Measurements from ENCODE around the gene KTN1.
A peak's percentile ranks its signal among the peaks of the same experiment; 100 is the strongest.

The KTN1 gene, protein sequence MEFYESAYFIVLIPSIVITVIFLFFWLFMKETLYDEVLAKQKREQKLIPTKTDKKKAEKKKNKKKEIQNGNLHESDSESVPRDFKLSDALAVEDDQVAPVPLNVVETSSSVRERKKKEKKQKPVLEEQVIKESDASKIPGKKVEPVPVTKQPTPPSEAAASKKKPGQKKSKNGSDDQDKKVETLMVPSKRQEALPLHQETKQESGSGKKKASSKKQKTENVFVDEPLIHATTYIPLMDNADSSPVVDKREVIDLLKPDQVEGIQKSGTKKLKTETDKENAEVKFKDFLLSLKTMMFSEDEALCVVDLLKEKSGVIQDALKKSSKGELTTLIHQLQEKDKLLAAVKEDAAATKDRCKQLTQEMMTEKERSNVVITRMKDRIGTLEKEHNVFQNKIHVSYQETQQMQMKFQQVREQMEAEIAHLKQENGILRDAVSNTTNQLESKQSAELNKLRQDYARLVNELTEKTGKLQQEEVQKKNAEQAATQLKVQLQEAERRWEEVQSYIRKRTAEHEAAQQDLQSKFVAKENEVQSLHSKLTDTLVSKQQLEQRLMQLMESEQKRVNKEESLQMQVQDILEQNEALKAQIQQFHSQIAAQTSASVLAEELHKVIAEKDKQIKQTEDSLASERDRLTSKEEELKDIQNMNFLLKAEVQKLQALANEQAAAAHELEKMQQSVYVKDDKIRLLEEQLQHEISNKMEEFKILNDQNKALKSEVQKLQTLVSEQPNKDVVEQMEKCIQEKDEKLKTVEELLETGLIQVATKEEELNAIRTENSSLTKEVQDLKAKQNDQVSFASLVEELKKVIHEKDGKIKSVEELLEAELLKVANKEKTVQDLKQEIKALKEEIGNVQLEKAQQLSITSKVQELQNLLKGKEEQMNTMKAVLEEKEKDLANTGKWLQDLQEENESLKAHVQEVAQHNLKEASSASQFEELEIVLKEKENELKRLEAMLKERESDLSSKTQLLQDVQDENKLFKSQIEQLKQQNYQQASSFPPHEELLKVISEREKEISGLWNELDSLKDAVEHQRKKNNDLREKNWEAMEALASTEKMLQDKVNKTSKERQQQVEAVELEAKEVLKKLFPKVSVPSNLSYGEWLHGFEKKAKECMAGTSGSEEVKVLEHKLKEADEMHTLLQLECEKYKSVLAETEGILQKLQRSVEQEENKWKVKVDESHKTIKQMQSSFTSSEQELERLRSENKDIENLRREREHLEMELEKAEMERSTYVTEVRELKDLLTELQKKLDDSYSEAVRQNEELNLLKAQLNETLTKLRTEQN (N-terminal part only)

DNA sequence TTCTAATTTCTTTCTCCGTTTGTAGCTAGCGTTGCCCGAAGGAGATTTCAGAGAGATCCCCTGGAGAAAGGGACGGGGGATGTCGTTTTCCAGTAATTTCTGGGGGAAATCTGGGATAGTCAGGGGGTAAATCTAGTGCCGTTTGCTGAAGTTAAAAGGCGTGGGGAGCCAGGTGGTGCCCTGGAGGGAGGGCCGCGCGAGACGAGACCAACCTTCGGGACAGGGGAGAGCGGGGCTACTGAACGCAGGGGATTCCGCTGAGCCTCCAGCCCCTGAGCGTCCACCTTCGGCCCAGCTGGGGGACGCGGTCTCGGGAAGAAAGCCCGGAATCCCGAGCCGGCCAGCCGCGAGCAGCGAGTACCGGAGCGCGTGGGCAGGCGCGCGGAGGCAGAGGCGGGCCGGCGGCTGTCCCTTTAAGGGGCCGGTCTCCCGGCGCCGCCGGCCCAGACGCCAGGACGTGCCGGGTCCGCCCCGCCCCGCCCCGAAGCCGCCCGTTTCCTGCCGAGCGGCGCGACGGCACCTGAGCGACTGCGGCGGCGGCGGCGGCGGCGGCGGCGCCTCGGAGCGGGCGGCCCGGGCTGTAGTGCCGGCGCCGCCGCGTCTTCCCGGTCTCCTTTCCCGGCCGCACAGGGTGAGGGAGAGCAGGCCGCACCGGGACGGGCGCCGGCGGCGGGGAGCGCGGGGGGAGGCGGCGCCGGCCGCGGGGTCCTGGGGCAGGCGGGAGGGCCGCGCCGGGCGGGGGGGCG lies at the start of gene KTN1:
TSS of gene KTN1 (plus strand) at position 484 of the 746 bp plus-strand sequence. CDS start 31,842 bp downstream, outside the sequence.
- Histone ChIP-seq H3K9me2 (replicated peaks; ENCODE audit: control insufficient read depth, low read length) (no peaks in the 10 kb centered on the region), H3K9me3 (ENCODE audit: control insufficient read depth, insufficient read depth, low read length) (no peaks in the 10 kb centered on the region), H3K27me3 (ENCODE audit: control insufficient read depth, low read length) (no peaks in the 10 kb centered on the region), H3K4me1 (ENCODE audit: control insufficient read depth, low read length) (peaks cover 45% of the 10 kb centered on the region), H3K4me2 (ENCODE audit: low read length) (peak within 1 kb of the TSS; percentile 91), H3F3A (ENCODE audit: control insufficient read depth, insufficient read depth) (peaks cover 19% of the 10 kb centered on the region), H3K27ac (ENCODE audit: low read depth, low read length) (peak within 1 kb of the TSS; percentile 75), H4K20me1 (ENCODE audit: control insufficient read depth, insufficient read depth, low read depth, low read length) (peaks cover 16% of the 10 kb centered on the region), H3K36me3 (ENCODE audit: control insufficient read depth, low read length) (peaks cover 23% of the 10 kb centered on the region), H3K4me3 (ENCODE audit: low read length) (peak within 1 kb of the TSS; percentile 97), H3K79me2 (ENCODE audit: control insufficient read depth, low read length) (peaks cover 57% of the 10 kb centered on the region)
- TF ChIP-seq, protein P1, sequence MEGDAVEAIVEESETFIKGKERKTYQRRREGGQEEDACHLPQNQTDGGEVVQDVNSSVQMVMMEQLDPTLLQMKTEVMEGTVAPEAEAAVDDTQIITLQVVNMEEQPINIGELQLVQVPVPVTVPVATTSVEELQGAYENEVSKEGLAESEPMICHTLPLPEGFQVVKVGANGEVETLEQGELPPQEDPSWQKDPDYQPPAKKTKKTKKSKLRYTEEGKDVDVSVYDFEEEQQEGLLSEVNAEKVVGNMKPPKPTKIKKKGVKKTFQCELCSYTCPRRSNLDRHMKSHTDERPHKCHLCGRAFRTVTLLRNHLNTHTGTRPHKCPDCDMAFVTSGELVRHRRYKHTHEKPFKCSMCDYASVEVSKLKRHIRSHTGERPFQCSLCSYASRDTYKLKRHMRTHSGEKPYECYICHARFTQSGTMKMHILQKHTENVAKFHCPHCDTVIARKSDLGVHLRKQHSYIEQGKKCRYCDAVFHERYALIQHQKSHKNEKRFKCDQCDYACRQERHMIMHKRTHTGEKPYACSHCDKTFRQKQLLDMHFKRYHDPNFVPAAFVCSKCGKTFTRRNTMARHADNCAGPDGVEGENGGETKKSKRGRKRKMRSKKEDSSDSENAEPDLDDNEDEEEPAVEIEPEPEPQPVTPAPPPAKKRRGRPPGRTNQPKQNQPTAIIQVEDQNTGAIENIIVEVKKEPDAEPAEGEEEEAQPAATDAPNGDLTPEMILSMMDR (IDR thresholded peaks at IDR 0.05; ENCODE audit: low read depth, low read length, poor library complexity, severe bottlenecking) = no peak
- no peak for TF ChIP-seq EZH2phosphoT487 (IDR thresholded peaks at IDR 0.05; ENCODE audit: borderline replicate concordance, low read length)

DNA sequence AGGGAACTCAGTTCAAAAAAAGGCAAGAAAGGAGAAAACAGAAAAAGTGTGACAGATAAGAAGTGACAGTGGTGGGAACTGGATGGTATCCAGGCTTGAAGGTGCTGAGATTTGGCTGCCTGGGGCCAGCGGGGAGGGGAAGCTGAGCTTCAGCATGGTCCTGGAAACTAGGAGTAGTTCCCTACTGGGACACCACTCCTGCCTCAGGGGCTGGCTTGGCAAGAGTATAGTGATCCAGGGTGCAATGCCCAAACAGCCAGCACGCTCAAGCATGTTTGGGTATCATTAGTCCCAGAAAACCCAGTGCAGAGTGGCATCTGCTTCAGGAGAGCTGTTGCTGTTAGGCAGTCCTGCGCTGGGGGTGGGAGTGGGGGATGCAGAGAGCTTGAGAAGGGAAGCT lies 49.5 kb upstream of the KTN1 start:
- H3K27me3 ChIP-seq (ENCODE audit: control insufficient read depth, low read length) = peaks cover 2% of the 10 kb centered on the region; the same call in 1 of the 2 replicates
- H3K9me3 ChIP-seq (ENCODE audit: control insufficient read depth, insufficient read depth, low read length) = no peaks in the 10 kb centered on the region
- H3F3A ChIP-seq (ENCODE audit: control insufficient read depth, insufficient read depth) = no peaks in the 10 kb centered on the region
- H3K27ac ChIP-seq (ENCODE audit: low read depth, low read length) = no peak overlapping the region
- no peak overlapping the region for H3K4me3 ChIP-seq (ENCODE audit: low read length)
- H3K4me2 ChIP-seq (ENCODE audit: low read length) = no peak overlapping the region
- H3K36me3 ChIP-seq (ENCODE audit: control insufficient read depth, low read length) = no peaks in the 10 kb centered on the region
- no peaks in the 10 kb centered on the region for H4K20me1 ChIP-seq (ENCODE audit: control insufficient read depth, insufficient read depth, low read depth, low read length)
- no peaks in the 10 kb centered on the region for H3K4me1 ChIP-seq (ENCODE audit: control insufficient read depth, low read length)
- no peak for TF ChIP-seq EZH2phosphoT487 (IDR thresholded peaks at IDR 0.05; ENCODE audit: borderline replicate concordance, low read length)
- TF ChIP-seq, protein P1 (IDR thresholded peaks at IDR 0.05; ENCODE audit: low read depth, low read length, poor library complexity, severe bottlenecking) = no peak
- no peaks in the 10 kb centered on the region for H3K9me2 ChIP-seq (replicated peaks; ENCODE audit: control insufficient read depth, low read length)
- H3K79me2 ChIP-seq (ENCODE audit: control insufficient read depth, low read length) = no peaks in the 10 kb centered on the region

DNA sequence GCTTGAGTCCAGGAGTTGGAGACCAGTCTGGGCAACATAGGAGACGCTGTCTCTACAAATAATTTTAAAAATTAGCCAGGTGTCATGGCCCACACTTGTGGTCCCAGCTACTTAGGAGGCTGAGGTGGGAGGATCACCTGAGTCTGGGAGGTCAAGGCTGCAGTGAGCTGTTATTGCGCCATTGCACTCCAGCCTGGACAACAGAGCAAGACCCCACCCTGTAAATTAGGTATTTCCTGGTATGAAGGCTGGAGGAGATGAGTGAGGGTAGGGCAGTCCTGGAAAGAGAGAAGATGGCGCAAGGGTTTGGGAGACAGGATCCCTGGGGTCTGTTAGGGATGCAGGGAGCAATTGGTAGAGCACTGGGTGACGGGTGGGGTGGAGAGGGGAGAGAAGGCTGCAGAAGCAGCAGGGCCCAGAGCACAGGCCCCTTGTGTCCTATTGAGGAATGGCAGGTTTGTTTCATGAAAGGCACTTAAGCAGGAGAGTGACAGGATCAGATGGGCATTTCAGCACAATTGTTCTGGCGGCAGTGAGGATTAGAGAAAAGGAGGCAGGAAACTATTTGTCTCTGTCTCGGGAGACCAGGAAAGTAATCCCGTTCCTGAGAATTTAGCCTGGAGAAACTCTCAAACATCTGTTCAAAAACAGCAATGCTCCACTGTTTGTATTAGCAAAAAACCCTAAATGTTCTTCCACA lies 47.2 kb upstream of the KTN1 start:
- H3K4me1 ChIP-seq (ENCODE audit: control insufficient read depth, low read length) = no peaks in the 10 kb centered on the region

More for the DNA sequence above, 47.2 kb upstream of the KTN1 start:
- Histone ChIP-seq H3K27ac (ENCODE audit: low read depth, low read length) (no peak overlapping the region), H3K9me2 (replicated peaks; ENCODE audit: control insufficient read depth, low read length) (no peaks in the 10 kb centered on the region), H3K36me3 (ENCODE audit: control insufficient read depth, low read length) (no peaks in the 10 kb centered on the region), H4K20me1 (ENCODE audit: control insufficient read depth, insufficient read depth, low read depth, low read length) (no peaks in the 10 kb centered on the region), H3K4me2 (ENCODE audit: low read length) (no peak overlapping the region), H3K9me3 (ENCODE audit: control insufficient read depth, insufficient read depth, low read length) (no peaks in the 10 kb centered on the region), H3F3A (ENCODE audit: control insufficient read depth, insufficient read depth) (no peaks in the 10 kb centered on the region), H3K79me2 (ENCODE audit: control insufficient read depth, low read length) (no peaks in the 10 kb centered on the region), H3K4me3 (ENCODE audit: low read length) (no peak overlapping the region), H3K27me3 (ENCODE audit: control insufficient read depth, low read length) (peaks cover 2% of the 10 kb centered on the region; the same call in 1 of the 2 replicates)
- TF ChIP-seq, protein P1 (IDR thresholded peaks at IDR 0.05; ENCODE audit: low read depth, low read length, poor library complexity, severe bottlenecking) = no peak
- no peak for TF ChIP-seq EZH2phosphoT487 (IDR thresholded peaks at IDR 0.05; ENCODE audit: borderline replicate concordance, low read length)

Data from DOHH2 (cell line).